ENCODE data around the gene ZNF398. TPM values are rescaled to one million over a fixed set of nuclear protein-coding genes. Genes with fewer than 3 reads are reported as not detected.

ZNF398 gene
- total RNA-seq, 1 donor from 2014 or later: 13.5 TPM

DNA sequence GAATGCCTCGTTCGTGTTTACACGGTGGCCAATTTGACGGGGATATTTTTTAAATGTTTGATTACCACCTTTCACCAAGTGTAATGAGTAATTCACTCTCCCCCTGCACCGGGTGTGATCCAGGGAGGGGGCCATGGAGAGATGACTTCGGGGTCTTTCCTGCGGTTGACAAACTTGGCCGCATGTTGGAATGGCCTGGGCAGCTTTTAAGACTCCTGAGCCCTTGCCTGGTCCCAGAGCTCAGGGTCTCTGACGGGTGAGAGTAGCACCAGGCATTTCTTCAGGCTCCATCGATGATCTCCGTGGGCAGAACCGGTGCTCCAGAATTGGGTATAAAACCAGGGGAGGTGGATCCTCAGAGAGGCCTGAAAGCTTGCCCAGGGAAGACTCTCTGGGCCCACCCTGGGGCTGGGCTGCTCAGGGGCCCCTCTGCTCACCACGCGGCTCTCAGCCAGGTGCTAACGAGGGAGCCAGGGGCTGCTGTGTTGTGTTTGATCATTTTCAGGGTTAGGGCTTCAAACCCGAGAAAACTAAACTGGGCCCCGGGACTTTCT is 49.0 kb downstream of the ZNF398 start:
- no peak for DNase-seq (ENCODE audit: low spot score)

DNA sequence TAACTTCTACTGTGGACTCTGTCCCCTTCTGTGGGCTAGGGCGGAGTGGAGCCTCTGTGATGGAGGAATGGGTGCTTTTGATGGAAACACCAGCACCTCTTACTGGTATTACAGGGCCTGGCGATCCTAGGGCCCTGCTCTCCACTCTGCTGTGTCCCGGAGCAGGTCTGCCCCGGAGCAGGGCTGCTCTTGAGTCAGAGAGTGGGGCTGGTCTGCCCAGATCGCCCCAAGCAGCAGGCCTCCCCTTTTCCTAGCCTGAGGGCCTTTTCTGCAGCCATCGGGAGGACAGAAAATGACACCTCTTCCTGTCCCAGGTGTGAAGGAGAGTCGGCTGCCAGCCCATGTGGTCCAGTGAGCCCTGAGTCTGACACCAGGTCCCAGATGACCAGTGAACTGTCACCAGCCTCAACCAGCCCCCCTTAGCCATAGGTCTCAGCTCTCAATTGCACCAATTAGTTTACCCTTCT is 49.5 kb downstream of the ZNF398 start:
- no peak for DNase-seq (ENCODE audit: low spot score)

DNA sequence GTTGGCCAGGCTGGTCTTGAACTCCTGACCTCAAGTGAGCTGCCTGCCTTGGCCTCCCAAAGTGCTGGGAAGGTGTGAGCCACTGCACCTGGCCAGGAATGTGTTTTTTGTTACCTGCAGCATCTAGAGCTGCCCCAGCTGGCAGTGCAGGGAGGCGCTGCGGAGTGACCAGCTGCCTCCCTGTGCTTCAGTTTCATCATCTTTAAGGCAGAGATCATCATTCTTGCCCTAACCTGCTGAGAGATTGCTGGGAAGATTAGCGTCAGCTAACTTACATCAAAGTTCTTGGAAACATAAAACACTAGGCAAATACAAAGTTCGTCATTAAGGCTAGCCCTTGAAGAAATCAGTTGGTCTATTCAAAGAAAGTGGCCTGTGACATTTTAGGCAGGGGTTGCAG is 50.4 kb downstream of the ZNF398 start:
- no peak for DNase-seq (ENCODE audit: low spot score)

DNA sequence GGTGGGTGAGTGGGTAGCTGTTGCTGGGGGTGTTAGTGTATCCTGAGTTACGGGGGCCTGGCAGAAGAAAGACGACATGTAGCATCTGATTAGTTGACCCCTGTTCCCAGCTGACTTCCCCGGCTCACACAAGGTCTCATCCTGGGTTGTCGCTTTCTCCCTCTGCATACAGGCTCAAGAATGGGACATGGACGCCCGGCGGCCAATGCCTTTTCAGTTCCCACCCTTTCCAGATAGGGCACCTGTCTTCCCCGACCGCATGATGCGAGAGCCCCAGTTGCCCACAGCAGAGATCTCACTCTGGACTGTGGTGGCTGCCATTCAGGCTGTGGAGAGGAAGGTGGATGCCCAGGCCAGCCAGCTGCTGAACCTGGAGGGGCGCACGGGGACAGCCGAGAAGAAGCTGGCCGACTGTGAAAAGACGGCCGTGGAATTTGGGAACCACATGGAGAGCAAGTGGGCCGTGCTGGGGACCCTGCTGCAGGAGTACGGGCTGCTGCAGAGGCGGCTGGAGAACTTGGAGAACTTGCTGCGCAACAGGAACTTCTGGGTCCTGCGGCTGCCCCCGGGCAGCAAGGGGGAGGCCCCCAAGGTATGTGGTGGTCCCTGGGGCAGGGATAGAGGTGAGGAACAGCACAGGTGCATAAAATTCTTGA is 51.0 kb downstream of the ZNF398 start:
- DNase-seq (ENCODE audit: low spot score): no peak

DNA sequence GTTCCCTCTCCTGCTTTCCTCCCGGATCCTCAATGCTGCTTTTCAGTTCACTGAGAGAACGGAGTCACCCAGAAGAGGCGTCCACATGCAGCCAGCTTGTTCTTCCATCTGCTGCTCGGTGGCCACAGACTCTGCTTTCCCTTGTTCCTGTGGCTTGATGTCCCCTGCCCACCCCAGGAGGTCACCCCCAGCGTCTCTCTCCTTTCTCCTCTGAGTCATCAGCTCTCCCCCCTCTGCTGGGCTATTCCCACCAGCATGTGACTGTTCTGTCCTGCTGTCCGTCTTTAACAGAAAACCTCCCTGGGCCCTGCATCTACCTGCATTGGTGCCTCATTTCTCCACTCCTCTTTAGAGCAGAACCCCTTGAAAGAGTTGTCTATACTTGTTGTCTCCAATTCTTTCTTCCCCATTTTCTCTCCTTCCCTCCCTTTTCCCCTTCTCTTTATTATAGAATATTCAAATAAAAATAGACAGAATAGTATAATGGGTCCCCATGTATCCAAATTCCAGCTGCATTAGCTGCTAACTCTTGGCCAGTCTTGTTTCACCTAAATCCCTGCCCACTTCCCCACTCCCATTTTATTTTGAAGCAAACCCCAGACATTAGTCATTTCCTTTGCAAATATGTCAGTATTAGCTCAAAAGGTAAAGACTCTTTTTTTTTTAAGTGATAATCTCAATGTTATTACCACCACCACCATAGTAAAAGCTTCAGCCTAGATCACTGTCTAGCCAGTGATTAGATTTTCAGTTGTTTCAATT is 52.2 kb downstream of the ZNF398 start:
- no peak for DNase-seq (ENCODE audit: low spot score)

DNA sequence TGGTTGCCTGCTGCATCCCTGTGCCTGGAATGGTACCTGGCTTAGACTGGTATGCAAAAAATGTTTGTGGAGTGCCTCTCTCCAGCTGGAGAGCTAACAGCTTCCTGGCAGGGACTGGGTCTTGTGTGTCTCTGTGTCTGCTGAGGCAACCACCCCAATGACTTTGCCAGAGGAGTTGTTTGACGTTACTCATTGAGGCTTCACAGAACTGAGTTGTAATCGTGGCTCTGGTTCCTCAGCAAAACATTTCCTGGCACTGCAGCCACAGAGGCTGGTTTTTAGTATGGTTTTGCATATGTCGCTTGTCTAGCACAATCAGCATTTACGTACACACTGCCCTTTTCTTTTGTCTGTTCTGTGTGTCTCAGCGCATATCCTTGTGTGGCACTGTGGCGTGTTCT is 55.6 kb downstream of the ZNF398 start:
- DNase-seq (ENCODE audit: low spot score): no peak

DNA sequence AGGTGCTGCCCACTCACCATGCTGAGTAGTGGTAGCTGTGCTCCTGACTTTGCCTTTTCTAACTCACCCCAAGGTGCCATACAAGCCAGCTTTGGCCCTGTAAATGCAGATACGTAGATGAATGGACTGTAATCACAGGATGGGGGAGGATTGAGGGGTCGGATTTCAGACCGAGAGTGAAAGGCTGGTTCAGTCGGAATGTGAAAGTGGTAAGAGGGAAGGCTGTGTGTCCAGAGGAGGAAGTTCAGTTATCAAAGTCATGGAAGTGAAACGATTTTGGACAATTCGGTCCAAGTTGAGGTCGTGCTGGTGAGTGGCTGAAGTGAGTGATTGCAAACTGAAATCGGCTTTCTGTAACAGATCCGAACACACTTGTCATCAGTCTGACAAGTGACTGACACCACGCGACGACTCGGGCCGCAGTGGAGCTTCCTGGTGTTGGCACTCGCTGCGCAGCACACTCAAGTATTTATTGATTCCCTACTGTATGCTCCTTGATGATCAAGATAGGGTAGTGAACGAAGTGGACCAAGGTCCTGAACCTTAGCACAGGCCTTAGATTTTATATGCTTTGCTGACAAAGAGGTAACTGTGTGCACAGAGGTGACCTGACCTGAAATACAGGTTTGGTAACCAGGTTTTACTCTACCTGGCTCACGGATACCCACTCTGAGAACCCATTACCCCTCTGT is 58.6 kb downstream of the ZNF398 start:
- no peak for DNase-seq (ENCODE audit: low spot score)

DNA sequence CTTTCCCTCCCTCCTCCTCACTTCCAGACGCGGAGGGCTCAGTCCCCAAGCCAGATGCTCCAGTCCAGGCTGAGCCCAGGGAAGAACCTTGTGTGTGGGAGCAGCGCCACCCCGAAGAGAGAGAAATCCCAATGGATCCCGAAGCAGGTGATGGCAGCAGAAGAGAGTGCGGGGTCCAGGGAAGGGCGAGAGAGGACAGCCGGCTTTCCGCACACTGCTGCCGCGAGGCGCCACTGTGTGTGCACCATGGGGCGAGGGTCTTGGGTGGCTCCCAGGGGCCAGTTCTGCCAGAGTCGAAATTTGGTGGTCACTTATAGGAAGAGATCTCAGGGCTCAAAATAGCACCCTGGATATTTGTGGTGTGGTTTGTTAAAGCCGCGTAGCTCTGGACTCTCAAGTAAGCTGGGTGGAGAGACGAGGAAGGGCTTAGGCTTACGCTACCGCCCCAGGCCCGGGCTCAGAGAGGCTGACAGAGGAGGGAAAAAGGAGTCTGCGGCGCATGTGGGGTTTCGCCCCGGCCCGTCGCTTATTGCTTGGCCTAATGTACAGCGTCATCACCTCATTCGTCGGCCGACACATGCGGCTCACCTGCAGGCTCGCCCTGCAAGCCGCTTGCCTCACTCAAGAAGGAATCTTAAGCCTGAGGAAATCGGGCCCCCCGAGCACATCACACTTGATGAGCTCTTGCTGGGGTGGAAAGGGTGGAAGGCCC is 60.2 kb downstream of the ZNF398 start:
- no peak for DNase-seq (ENCODE audit: low spot score)

DNA sequence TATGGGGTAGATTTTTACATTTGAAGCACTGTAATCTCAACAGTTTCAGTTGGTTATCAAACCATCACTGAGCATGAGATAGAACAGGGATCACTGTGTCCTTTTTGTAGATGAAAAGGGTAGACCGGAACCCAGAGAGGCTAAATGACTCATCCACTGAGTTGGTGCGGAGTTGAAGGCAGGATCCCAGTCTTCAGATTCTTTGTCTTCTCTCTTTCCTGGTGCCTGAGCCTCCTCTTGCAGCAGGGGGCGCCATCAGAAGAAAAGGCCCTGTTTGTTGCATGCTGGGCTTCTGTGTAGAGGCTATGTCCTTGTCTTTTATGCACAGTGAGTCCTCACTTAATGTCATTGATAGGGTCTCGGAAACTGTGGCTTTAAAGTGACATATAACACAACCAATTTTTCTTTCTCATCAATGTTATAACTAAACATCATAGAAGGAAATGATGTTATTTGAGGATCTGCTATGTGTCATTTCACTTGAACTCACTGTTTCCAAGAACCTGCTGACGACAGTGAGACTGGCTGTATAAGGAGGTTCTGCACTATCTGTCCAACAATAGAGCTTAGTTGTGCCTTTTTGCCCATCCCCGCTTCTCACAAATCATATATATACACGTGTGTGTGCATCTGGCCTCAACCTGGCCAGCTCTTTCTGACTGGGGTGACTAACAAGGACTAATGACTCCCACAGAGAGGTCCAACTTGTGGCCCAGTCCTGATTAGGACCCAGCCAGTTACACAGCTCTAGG is 62.4 kb downstream of the ZNF398 start:
- no peak for DNase-seq (ENCODE audit: low spot score)

DNA sequence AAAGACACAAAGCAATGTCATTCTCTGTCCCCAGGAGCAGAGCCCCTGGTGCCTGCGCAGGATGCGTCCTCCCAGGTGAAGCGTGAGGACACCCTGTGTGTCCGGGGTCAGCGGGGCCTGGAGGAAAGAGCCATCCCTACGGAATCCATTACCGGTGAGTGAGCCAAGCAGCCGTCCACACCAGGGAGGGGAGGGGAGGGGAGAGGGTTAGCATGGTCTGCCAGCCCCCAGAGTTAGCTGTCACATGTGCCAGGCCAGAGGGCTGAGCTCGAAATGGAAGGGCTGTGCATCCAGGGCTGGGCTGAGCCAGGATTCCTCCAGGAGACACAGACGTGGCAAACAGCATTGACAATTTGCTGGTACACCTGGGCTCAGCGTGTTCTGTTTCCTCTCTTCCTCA is 63.3 kb downstream of the ZNF398 start:
- DNase-seq (ENCODE audit: low spot score): no peak

DNA sequence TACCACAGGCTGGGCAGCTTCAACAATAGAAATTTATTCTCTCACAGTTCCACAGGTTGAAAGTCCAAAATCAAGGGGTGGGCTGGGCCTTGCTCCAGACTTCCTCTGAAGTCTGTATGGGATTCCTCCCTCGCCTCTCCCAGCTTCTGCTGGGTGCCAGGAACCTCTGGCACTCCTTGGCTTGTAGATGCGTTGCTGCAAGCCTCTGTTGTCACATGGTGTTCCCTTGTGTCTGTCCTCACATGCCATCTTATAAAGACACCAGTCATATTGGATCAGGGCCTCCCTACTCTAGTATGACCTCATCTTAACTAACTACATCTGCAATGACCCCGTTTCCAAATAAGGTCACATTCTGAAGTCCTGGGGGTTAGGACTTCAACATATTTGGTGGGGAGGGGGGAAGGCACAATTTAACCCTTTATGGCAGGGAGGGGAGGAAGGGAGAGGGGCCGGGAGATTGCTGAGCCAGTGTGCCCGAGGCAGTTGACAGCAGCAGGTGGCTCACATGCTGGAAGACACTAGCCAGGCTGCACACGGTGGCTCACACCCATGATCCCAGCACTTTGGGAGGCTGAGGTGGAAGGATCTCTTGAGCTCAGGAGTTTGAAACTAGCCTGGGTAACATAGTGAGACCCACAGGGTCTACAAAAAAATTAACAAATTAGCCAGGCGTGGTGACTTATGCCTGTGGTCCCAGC is 66.9 kb downstream of the ZNF398 start:
- DNase-seq (ENCODE audit: low spot score): no peak

DNA sequence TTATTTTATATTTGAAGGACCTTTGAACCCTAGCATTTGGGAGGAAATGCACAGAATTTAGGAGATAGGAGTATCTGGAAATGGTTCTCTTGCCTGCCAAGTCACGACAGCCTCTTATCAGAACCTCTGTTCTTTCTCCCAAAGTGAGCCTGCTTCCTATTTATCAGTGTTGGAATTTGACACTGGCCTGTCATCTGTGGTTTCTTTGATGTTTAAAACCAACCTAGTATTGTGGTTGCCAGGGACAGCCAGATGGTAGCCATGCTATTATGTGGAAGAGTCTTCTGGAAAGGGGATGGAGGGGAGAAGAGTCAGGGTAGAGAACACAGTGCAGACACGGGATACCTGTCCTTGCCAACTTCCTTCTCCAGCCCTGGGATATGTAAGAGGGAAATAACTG is 69.1 kb downstream of the ZNF398 start:
- DNase-seq (ENCODE audit: low spot score): no peak

DNA sequence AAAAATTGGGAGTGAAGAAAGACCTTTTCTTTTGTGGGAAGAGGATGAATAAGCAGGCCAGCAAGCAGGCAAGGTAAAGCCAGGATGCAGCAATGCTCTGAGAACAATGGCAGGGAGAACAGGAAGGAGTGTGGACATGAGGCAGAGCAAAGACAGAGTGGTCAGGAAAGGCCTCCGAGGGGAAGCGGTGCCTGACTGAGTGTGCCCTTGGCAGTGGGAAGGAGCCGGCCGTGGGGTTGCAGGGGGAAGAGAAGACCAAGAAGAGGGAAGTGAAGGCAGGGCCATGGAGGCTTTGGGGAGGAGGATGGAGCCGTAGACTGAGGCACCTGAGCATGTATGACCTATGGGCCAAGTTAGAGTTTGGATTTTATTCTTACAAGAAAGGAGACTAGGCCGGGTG is 70.3 kb downstream of the ZNF398 start:
- no peak for DNase-seq (ENCODE audit: low spot score)

DNA sequence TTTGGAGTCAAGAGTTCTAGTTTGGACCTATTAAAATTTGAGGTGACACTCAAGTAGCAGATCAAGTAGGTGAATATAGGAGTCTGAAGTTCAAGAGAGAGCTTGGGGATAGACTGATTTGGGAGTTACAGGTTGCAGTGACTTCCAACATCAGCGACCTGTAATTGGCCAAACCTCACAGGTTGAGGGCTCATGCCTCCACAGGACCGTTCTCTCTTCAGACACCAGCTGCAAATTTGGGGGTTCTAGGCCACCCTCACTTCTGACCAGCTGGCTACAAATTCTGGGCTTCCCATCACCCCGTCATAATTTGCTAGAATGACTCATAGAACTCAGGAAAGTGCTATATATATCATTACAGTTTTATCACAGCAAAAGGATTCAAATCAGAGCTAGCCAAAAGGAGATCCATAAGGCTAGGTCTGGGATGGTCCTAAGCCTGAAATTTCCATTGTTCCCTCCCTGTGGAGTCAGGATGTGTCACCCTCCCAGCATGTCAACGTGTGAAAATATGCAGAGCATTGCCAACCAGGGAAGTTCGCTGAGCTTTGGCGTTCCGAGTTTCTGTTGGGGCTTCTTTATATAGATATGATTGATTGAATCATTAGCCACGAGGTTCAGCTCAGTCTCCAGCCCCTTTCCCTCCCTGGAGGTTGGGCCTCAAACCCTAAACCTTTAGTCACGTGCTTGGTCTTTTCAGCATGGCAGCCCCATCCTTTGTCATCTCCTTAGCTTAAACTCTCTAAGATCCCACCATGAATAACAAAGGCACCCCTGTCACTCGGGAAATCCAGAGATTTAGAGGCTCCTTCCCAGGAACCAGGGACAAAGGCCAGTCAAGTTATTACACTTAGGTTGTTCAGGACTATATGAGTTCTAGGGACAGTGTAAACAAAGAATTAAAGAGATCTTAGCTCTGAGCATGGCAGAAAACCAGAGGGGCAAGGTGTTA is 71.5 kb downstream of the ZNF398 start:
- no peak for DNase-seq (ENCODE audit: low spot score)

DNA sequence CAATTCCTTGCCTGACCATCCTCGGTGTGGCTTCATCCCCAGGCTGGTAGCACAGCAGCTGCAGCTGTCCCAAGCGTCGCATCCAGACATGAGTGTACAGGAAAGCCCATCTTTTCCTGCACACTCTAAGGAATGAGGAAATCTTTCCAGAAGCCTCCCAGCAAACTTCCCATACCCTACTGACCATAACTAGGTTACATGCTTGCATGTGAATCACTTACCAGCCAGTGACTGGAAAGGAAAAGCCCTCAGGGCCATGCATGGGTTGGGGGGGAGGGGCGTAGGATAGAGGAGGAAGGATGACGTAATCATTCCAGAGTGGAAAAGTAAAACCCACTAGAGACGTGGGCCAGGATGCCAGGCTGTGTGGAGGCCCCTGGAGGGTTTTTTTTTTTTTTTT is 73.3 kb downstream of the ZNF398 start:
- DNase-seq (ENCODE audit: low spot score): no peak

DNA sequence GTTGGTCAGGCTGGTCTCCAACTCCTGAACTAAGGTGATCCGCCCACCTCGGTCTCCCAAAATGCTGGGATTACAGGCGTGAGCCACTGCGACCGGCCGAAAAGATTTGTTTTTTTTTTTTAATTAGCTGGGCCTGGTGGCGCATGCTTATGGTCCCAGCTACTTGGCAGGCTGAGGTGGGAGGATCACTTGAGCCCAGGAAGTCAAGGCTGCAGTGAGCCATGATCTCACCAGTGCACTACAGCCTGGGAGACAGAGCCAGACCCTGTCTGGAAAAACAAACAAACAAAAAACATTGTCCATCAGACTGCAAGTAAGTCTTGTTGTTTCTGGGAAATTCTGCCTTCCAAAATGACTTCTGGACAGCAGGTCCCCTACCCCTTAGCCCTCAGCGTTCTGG is 75.9 kb downstream of the ZNF398 start:
- DNase-seq (ENCODE audit: low spot score): no peak

DNA sequence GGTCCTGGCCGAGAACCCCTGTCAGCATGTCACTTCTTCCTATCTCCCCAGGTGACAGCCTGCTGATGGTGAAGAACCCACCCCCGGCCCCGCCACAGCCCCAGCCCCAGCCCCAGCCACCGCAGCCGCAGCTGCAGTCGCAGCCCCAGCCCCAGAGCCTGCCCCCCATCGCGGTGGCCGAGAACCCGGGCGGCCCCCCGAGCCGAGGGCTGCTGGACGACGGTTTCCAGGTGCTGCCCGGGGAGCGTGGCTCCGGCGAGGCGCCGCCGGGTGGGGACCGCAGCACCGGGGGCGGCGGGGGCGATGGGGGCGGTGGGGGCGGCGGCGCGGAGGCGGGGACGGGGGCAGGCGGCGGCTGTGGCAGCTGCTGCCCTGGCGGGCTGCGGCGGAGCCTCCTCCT is 76.5 kb downstream of the ZNF398 start:
- DNase-seq (ENCODE audit: low spot score): no peak

DNA sequence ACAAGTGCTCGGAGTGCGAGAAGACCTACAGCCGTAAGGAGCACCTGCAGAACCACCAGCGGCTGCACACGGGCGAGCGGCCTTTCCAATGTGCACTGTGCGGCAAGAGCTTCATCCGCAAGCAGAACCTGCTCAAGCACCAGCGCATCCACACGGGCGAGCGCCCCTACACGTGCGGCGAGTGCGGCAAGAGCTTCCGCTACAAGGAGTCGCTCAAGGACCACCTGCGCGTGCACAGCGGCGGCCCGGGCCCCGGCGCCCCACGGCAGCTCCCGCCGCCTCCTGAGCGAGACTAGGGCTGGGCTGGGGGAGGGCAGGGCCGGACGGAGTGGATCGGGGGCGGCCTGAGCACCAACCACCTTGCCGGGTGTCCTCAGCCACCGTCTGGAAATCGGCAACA is 77.1 kb downstream of the ZNF398 start:
- no peak for DNase-seq (ENCODE audit: low spot score)

DNA sequence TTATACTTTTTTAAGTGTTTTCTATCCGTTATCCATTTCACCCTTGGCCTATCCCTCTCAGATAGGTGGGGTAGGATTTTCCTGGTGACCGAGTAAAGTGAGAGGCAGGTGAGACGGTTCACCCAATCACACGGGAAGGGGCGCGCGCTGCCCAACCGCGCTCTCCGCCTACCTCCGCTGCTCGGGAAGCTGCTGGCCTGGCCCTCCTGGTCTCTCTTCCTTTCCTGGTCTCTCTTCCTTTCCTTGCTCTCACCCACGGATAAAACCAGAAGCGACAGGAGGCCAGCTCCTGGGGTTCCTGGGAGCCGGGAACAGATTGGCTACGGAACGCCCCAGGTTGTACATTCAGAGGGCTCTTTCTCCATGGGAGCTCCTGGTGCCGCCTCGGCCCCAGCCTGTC is 77.9 kb downstream of the ZNF398 start:
- DNase-seq (ENCODE audit: low spot score): no peak

Measured in umbilical cord (tissue), 2 donors.